ENCODE results near the gene GPR151.

Gene GPR151

GRCh38 chr5:146521403-146522106 is 5.6 kb upstream of the GPR151 start:
- no peaks in the 10 kb centered on the region for H3K9me3 ChIP-seq (ENCODE audit: control insufficient read depth, low read length)
- DNase-seq: no peak
- H3K4me3 ChIP-seq (ENCODE audit: insufficient read depth, low read depth, low read length, poor library complexity, severe bottlenecking): no peak overlapping the region
- H3K27ac ChIP-seq (ENCODE audit: insufficient read depth, low read length, poor library complexity, severe bottlenecking): no peak overlapping the region
- no peaks in the 10 kb centered on the region for H3K27me3 ChIP-seq (replicated peaks; ENCODE audit: control insufficient read depth, insufficient read depth, low read length, poor library complexity, severe bottlenecking)
- no peaks in the 10 kb centered on the region for H3K4me1 ChIP-seq (ENCODE audit: control insufficient read depth, insufficient read depth, low read length, poor library complexity, severe bottlenecking)
- H3K36me3 ChIP-seq (ENCODE audit: control insufficient read depth, insufficient read depth, low read length): no peaks in the 10 kb centered on the region

- H3K27ac ChIP-seq (ENCODE audit: insufficient read depth, low read length, poor library complexity, severe bottlenecking): no peak overlapping the region
- H3K27me3 ChIP-seq (replicated peaks; ENCODE audit: control insufficient read depth, insufficient read depth, low read length, poor library complexity, severe bottlenecking): no peaks in the 10 kb centered on the region
- DNase-seq: no peak
- no peaks in the 10 kb centered on the region for H3K36me3 ChIP-seq (ENCODE audit: control insufficient read depth, insufficient read depth, low read length)
- H3K4me1 ChIP-seq (ENCODE audit: control insufficient read depth, insufficient read depth, low read length, poor library complexity, severe bottlenecking): no peaks in the 10 kb centered on the region
- no peaks in the 10 kb centered on the region for H3K9me3 ChIP-seq (ENCODE audit: control insufficient read depth, low read length)
- H3K4me3 ChIP-seq (ENCODE audit: insufficient read depth, low read depth, low read length, poor library complexity, severe bottlenecking): no peak overlapping the region
Observed at GRCh38 chr5:146520731-146521130, 4.7 kb upstream of the GPR151 start.

GRCh38 chr5:146519554-146519953 is 3.6 kb upstream of the GPR151 start:
- Histone ChIP-seq H3K27ac (ENCODE audit: insufficient read depth, low read length, poor library complexity, severe bottlenecking) (no peak overlapping the region), H3K27me3 (replicated peaks; ENCODE audit: control insufficient read depth, insufficient read depth, low read length, poor library complexity, severe bottlenecking) (no peaks in the 10 kb centered on the region), H3K4me3 (ENCODE audit: insufficient read depth, low read depth, low read length, poor library complexity, severe bottlenecking) (no peak overlapping the region), H3K4me1 (ENCODE audit: control insufficient read depth, insufficient read depth, low read length, poor library complexity, severe bottlenecking) (no peaks in the 10 kb centered on the region), H3K9me3 (ENCODE audit: control insufficient read depth, low read length) (no peaks in the 10 kb centered on the region), H3K36me3 (ENCODE audit: control insufficient read depth, insufficient read depth, low read length) (no peaks in the 10 kb centered on the region)
- no peak for DNase-seq

- Histone ChIP-seq H3K27me3 (replicated peaks; ENCODE audit: control insufficient read depth, insufficient read depth, low read length, poor library complexity, severe bottlenecking) (no peaks in the 10 kb centered on the region), H3K4me1 (ENCODE audit: control insufficient read depth, insufficient read depth, low read length, poor library complexity, severe bottlenecking) (no peaks in the 10 kb centered on the region), H3K4me3 (ENCODE audit: insufficient read depth, low read depth, low read length, poor library complexity, severe bottlenecking) (no peak overlapping the region), H3K36me3 (ENCODE audit: control insufficient read depth, insufficient read depth, low read length) (peaks cover 13% of the 10 kb centered on the region), H3K9me3 (ENCODE audit: control insufficient read depth, low read length) (no peaks in the 10 kb centered on the region), H3K27ac (ENCODE audit: insufficient read depth, low read length, poor library complexity, severe bottlenecking) (no peak overlapping the region)
- no peak for DNase-seq
Observed at GRCh38 chr5:146515473-146516150, 378 bp downstream of the GPR151 start.

GRCh38 chr5:146514575-146514974 is 1.4 kb downstream of the GPR151 start:
- Histone ChIP-seq H3K4me1 (ENCODE audit: control insufficient read depth, insufficient read depth, low read length, poor library complexity, severe bottlenecking) (no peaks in the 10 kb centered on the region), H3K27me3 (replicated peaks; ENCODE audit: control insufficient read depth, insufficient read depth, low read length, poor library complexity, severe bottlenecking) (no peaks in the 10 kb centered on the region), H3K27ac (ENCODE audit: insufficient read depth, low read length, poor library complexity, severe bottlenecking) (no peak overlapping the region), H3K4me3 (ENCODE audit: insufficient read depth, low read depth, low read length, poor library complexity, severe bottlenecking) (no peak overlapping the region), H3K36me3 (ENCODE audit: control insufficient read depth, insufficient read depth, low read length) (peaks cover 23% of the 10 kb centered on the region), H3K9me3 (ENCODE audit: control insufficient read depth, low read length) (no peaks in the 10 kb centered on the region)
- DNase-seq: no peak

- H3K4me1 ChIP-seq (ENCODE audit: control insufficient read depth, insufficient read depth, low read length, poor library complexity, severe bottlenecking): no peaks in the 10 kb centered on the region
- no peaks in the 10 kb centered on the region for H3K27me3 ChIP-seq (replicated peaks; ENCODE audit: control insufficient read depth, insufficient read depth, low read length, poor library complexity, severe bottlenecking)
- DNase-seq: no peak
- no peak overlapping the region for H3K4me3 ChIP-seq (ENCODE audit: insufficient read depth, low read depth, low read length, poor library complexity, severe bottlenecking)
- no peaks in the 10 kb centered on the region for H3K9me3 ChIP-seq (ENCODE audit: control insufficient read depth, low read length)
- H3K27ac ChIP-seq (ENCODE audit: insufficient read depth, low read length, poor library complexity, severe bottlenecking): no peak overlapping the region
- H3K36me3 ChIP-seq (ENCODE audit: control insufficient read depth, insufficient read depth, low read length): peaks cover 32% of the 10 kb centered on the region
Observed at GRCh38 chr5:146513462-146513861, 2.5 kb downstream of the GPR151 start.

- H3K4me1 ChIP-seq (ENCODE audit: control insufficient read depth, insufficient read depth, low read length, poor library complexity, severe bottlenecking): no peaks in the 10 kb centered on the region
- H3K9me3 ChIP-seq (ENCODE audit: control insufficient read depth, low read length): no peaks in the 10 kb centered on the region
- H3K4me3 ChIP-seq (ENCODE audit: insufficient read depth, low read depth, low read length, poor library complexity, severe bottlenecking): no peak overlapping the region
- no peaks in the 10 kb centered on the region for H3K27me3 ChIP-seq (replicated peaks; ENCODE audit: control insufficient read depth, insufficient read depth, low read length, poor library complexity, severe bottlenecking)
- no peak for DNase-seq
- no peak overlapping the region for H3K27ac ChIP-seq (ENCODE audit: insufficient read depth, low read length, poor library complexity, severe bottlenecking)
- peaks cover 48% of the 10 kb centered on the region for H3K36me3 ChIP-seq (ENCODE audit: control insufficient read depth, insufficient read depth, low read length)
Observed at GRCh38 chr5:146510559-146511125, 5.3 kb downstream of the GPR151 start.

GRCh38 chr5:146507428-146507827 is 8.6 kb downstream of the GPR151 start:
- no peaks in the 10 kb centered on the region for H3K27me3 ChIP-seq (replicated peaks; ENCODE audit: control insufficient read depth, insufficient read depth, low read length, poor library complexity, severe bottlenecking)
- H3K27ac ChIP-seq (ENCODE audit: insufficient read depth, low read length, poor library complexity, severe bottlenecking): no peak overlapping the region
- peaks cover 57% of the 10 kb centered on the region for H3K36me3 ChIP-seq (ENCODE audit: control insufficient read depth, insufficient read depth, low read length)
- no peak for DNase-seq
- H3K9me3 ChIP-seq (ENCODE audit: control insufficient read depth, low read length): no peaks in the 10 kb centered on the region
- H3K4me3 ChIP-seq (ENCODE audit: insufficient read depth, low read depth, low read length, poor library complexity, severe bottlenecking): no peak overlapping the region
- no peaks in the 10 kb centered on the region for H3K4me1 ChIP-seq (ENCODE audit: control insufficient read depth, insufficient read depth, low read length, poor library complexity, severe bottlenecking)

- Histone ChIP-seq H3K4me3 (ENCODE audit: insufficient read depth, low read depth, low read length, poor library complexity, severe bottlenecking) (no peak overlapping the region), H3K4me1 (ENCODE audit: control insufficient read depth, insufficient read depth, low read length, poor library complexity, severe bottlenecking) (no peaks in the 10 kb centered on the region), H3K27ac (ENCODE audit: insufficient read depth, low read length, poor library complexity, severe bottlenecking) (no peak overlapping the region), H3K27me3 (replicated peaks; ENCODE audit: control insufficient read depth, insufficient read depth, low read length, poor library complexity, severe bottlenecking) (no peaks in the 10 kb centered on the region), H3K9me3 (ENCODE audit: control insufficient read depth, low read length) (no peaks in the 10 kb centered on the region), H3K36me3 (ENCODE audit: control insufficient read depth, insufficient read depth, low read length) (peaks cover 16% of the 10 kb centered on the region)
- DNase-seq: no peak
Observed at GRCh38 chr5:146499680-146500079, 16.3 kb downstream of the GPR151 start.

GRCh38 chr5:146494656-146495055 is 21.3 kb downstream of the GPR151 start:
- H3K9me3 ChIP-seq (ENCODE audit: control insufficient read depth, low read length): no peaks in the 10 kb centered on the region
- DNase-seq: no peak
- H3K36me3 ChIP-seq (ENCODE audit: control insufficient read depth, insufficient read depth, low read length): peaks cover 18% of the 10 kb centered on the region
- H3K27me3 ChIP-seq (replicated peaks; ENCODE audit: control insufficient read depth, insufficient read depth, low read length, poor library complexity, severe bottlenecking): no peaks in the 10 kb centered on the region
- H3K27ac ChIP-seq (ENCODE audit: insufficient read depth, low read length, poor library complexity, severe bottlenecking): no peak overlapping the region
- H3K4me1 ChIP-seq (ENCODE audit: control insufficient read depth, insufficient read depth, low read length, poor library complexity, severe bottlenecking): no peaks in the 10 kb centered on the region
- H3K4me3 ChIP-seq (ENCODE audit: insufficient read depth, low read depth, low read length, poor library complexity, severe bottlenecking): no peak overlapping the region
